OCI-LY7 (cell line): Measurements from ENCODE around the gene NRXN2. TPM values are rescaled to one million over a fixed set of nuclear protein-coding genes. Genes with fewer than 3 reads are reported as not detected.

Experiments used
- BruUV-seq: library from RNA; stranded (reverse); fragments of 400-500 nt; replicated peaks from 2 replicates; lab custom pipeline; 2021; lab: Mats Ljungman, UMichigan
- CTCF ChIA-PET: fragments of 300-600 bp; sonication (Branson Sonifier 250); formaldehyde crosslinking; loops from one replicate; lab custom pipeline; 2022; ENCODE audit warnings: antibody characterized with exemption; ENCODE audit not compliant: unreplicated experiment; lab: Charles Lee
- POLR2A ChIA-PET: fragments of 300-600 bp; sonication (Branson Sonifier 250); formaldehyde crosslinking; loops from one replicate; lab custom pipeline; 2022; ENCODE audit warnings: antibody characterized with exemption; lab: Charles Lee
- DNase-seq: peaks from one replicate; pipeline ENCODE4 v3.0.0-alpha.2; 2015; ENCODE audit warnings: low spot score
- H2AFZ ChIP-seq: fragments of 200-600 bp; sonication (generic), shearing (Covaris generic); 2 replicates; pipeline ENCODE4 v1.6.1; 2014; ENCODE audit warnings: mild to moderate bottlenecking, antibody characterized with exemption, low read length, moderate library complexity
- H3K27ac ChIP-seq: fragments of 200-600 bp; sonication (generic); 2 replicates; pipeline ENCODE4 v1.5.1; 2014; ENCODE audit warnings: mixed run types, low read depth, mild to moderate bottlenecking, moderate library complexity, low read length, inconsistent platforms; ENCODE audit not compliant: poor library complexity, severe bottlenecking
- H3K36me3 ChIP-seq: fragments of 200-600 bp; sonication (generic); 2 replicates; pipeline ENCODE4 v1.6.1; 2014; ENCODE audit warnings: mild to moderate bottlenecking, antibody characterized with exemption, low read length, moderate library complexity, mixed read lengths; ENCODE audit not compliant: insufficient read depth
- H3K4me1 ChIP-seq: fragments of 200-600 bp; sonication (generic); 2 replicates; pipeline ENCODE4 v1.5.1; 2014; ENCODE audit warnings: mild to moderate bottlenecking, low read length; ENCODE audit not compliant: insufficient read depth, poor library complexity, severe bottlenecking
- H3K4me2 ChIP-seq: fragments of 200-600 bp; sonication (generic); 2 replicates; pipeline ENCODE4 v1.6.1; 2014; ENCODE audit warnings: mild to moderate bottlenecking, low read length
- H3K4me3 ChIP-seq: fragments of 200-600 bp; sonication (generic); 2 replicates; pipeline ENCODE4 v1.5.1; 2014; ENCODE audit warnings: mild to moderate bottlenecking, low read depth, low read length; ENCODE audit not compliant: poor library complexity, severe bottlenecking
- H3K79me2 ChIP-seq: fragments of 200-600 bp; sonication (generic); 2 replicates; pipeline ENCODE4 v1.6.1; 2016; ENCODE audit warnings: low read depth, mild to moderate bottlenecking, low read length, moderate library complexity, mixed read lengths; ENCODE audit not compliant: insufficient read depth
- H3K9me2 ChIP-seq: fragments of 200-600 bp; sonication (generic); 2 replicates; pipeline ENCODE4 v1.6.1; 2016; ENCODE audit warnings: mild to moderate bottlenecking, low read length, mixed read lengths; ENCODE audit not compliant: insufficient read depth
- H3K9me3 ChIP-seq: fragments of 200-600 bp; sonication (generic); 2 replicates; pipeline ENCODE4 v1.6.1; 2014; ENCODE audit warnings: mild to moderate bottlenecking, mixed run types, low read length, mixed read lengths
- H4K20me1 ChIP-seq: fragments of 200-600 bp; sonication (generic); 2 replicates; pipeline ENCODE4 v1.6.1; 2014; ENCODE audit warnings: mild to moderate bottlenecking, antibody characterized with exemption, low read length, moderate library complexity, mixed read lengths; ENCODE audit not compliant: insufficient read depth
- CTCF ChIP-seq: fragments of 200-600 bp; sonication (generic); conservative IDR thresholded peaks from 2 replicates; pipeline ENCODE4 v1.5.1; 2014; ENCODE audit warnings: mild to moderate bottlenecking, antibody characterized with exemption, low read length, moderate library complexity, mixed read lengths
- EZH2phosphoT487 ChIP-seq: fragments of 200-600 bp; sonication (generic); IDR thresholded peaks from 2 replicates; pipeline ENCODE4 v1.6.1; 2018; ENCODE audit warnings: low read depth, borderline replicate concordance, mild to moderate bottlenecking, mixed run types, antibody characterized with exemption, low read length, moderate library complexity, mixed read lengths
- intact Hi-C: fragments of 100-400 bp; cut with micrococcal nuclease; formaldehyde crosslinking; loops from one replicate; pipeline ENCODE4 v1.10.0; 2022; ENCODE audit not compliant: unreplicated experiment
- total RNA-seq, 2 experiments: library from RNA; depleted of rRNA in 1 of 2; stranded (reverse); fragments of >200 nt in 1 of 2; shearing (Covaris generic) in 1 of 2; gene quantifications; 2 replicates each; pipeline ENCODE4 v1.2.3, GENCODE V29; 2014 to 2022

Gene NRXN2
- total RNA-seq, 2 experiments from 2014 or later = 2.4 to 3.3 TPM

- TF ChIP-seq EZH2phosphoT487 = no peak
- TF ChIP-seq CTCF = no peak
- Histone ChIP-seq H3K27ac (no peak overlapping the region), H3K9me3 (no peaks in the 10 kb centered on the region), H3K36me3 (no peaks in the 10 kb centered on the region), H3K4me1 (peaks cover 5% of the 10 kb centered on the region), H3K4me2 (no peak overlapping the region), H3K4me3 (no peak overlapping the region), H3K79me2 (no peaks in the 10 kb centered on the region), H2AFZ (no peak overlapping the region), H4K20me1 (no peaks in the 10 kb centered on the region), H3K9me2 (no peaks in the 10 kb centered on the region)
- DNase-seq = no peak
- intact Hi-C loops = no loop called here
- CTCF ChIA-PET = no interaction called here
- POLR2A ChIA-PET = no interaction called here
- BruUV-seq = no TSS peak
These were observed 30.0 kb upstream of the NRXN2 start for GRCh38 chr11:64753019-64753379.

- Histone ChIP-seq H3K4me3 (no peak overlapping the region), H3K36me3 (no peaks in the 10 kb centered on the region), H3K4me1 (peaks cover 7% of the 10 kb centered on the region), H3K9me2 (no peaks in the 10 kb centered on the region), H3K9me3 (no peaks in the 10 kb centered on the region), H2AFZ (no peak overlapping the region), H3K4me2 (no peak overlapping the region), H3K27ac (no peak overlapping the region), H4K20me1 (no peaks in the 10 kb centered on the region), H3K79me2 (no peaks in the 10 kb centered on the region)
- no TSS peak for BruUV-seq
- ChIA-PET CTCF (no interaction called here), POLR2A (no interaction called here)
- intact Hi-C loops = no loop called here
- TF ChIP-seq EZH2phosphoT487 (no peak), CTCF (no peak)
- no peak for DNase-seq
These were observed 29.4 kb upstream of the NRXN2 start for GRCh38 chr11:64752175-64752970.

DNA sequence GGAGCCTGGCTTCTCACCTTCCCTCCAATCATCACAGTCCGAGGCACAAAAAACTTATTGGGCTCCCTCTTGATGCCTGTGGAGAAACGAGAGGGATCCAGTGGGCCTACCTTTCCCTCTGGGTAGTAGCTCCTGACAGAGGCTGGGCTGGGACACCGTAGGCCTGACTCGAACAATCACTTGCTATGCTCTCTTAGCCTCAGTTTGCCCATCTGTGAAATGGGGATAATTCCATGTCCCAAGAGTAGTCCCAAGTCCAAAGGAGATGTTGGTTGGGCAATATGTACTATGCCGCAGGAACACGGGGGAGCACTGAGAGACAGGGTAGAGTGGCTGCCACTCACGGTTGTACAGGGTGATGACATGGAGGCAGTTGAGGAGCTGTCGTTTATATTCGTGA is 28.6 kb upstream of the NRXN2 start:
- POLR2A ChIA-PET = no interaction called here
- BruUV-seq = no TSS peak
- no peaks in the 10 kb centered on the region for H3K9me2 ChIP-seq
- intact Hi-C loops = no loop called here
- TF ChIP-seq EZH2phosphoT487 (no peak), CTCF (no peak)
- H2AFZ ChIP-seq = no peak overlapping the region
- no peak overlapping the region for H3K27ac ChIP-seq
- no peak for DNase-seq
- H3K4me3 ChIP-seq = no peak overlapping the region
- no peak overlapping the region for H3K4me2 ChIP-seq
- H4K20me1 ChIP-seq = no peaks in the 10 kb centered on the region
- H3K36me3 ChIP-seq = no peaks in the 10 kb centered on the region
- CTCF ChIA-PET = no interaction called here
- no peaks in the 10 kb centered on the region for H3K9me3 ChIP-seq
- H3K79me2 ChIP-seq = no peaks in the 10 kb centered on the region
- H3K4me1 ChIP-seq = peaks cover 14% of the 10 kb centered on the region
